KMS-11 (cell line): Measurements from ENCODE around the gene KY.

Source experiments
- H2AFZ ChIP-seq: fragments of 200-600 bp; sonication (generic); 2 replicates; pipeline ENCODE4 v1.6.1; 2016; ENCODE audit warnings: antibody characterized with exemption, mixed run types, low read depth
- H3K27ac ChIP-seq: fragments of 200-600 bp; sonication (generic); 2 replicates; pipeline ENCODE4 v1.6.1; 2016; ENCODE audit warnings: mild to moderate bottlenecking, mixed run types
- H3K27me3 ChIP-seq: fragments of 200-600 bp; sonication (generic); 2 replicates; pipeline ENCODE4 v1.6.1; 2017; ENCODE audit warnings: mild to moderate bottlenecking, low read depth, mixed run types, moderate library complexity; ENCODE audit not compliant: insufficient read depth
- H3K36me3 ChIP-seq: fragments of 200-600 bp; sonication (generic); 2 replicates; pipeline ENCODE4 v1.6.1; 2017; ENCODE audit warnings: mild to moderate bottlenecking, mixed run types; ENCODE audit not compliant: insufficient read depth
- H3K4me1 ChIP-seq: fragments of 200-600 bp; sonication (generic); 2 replicates; pipeline ENCODE4 v1.6.1; 2016; ENCODE audit warnings: mild to moderate bottlenecking, low read depth, mixed run types; ENCODE audit not compliant: poor library complexity, severe bottlenecking
- H3K4me2 ChIP-seq: fragments of 200-600 bp; sonication (generic); 2 replicates; pipeline ENCODE4 v1.7.0; 2016; ENCODE audit warnings: mild to moderate bottlenecking, mixed run types
- H3K4me3 ChIP-seq: fragments of 200-600 bp; sonication (generic); IDR thresholded peaks from 2 replicates; pipeline ENCODE4 v1.6.1; 2017; ENCODE audit warnings: low read depth, low read length, mixed read lengths; ENCODE audit not compliant: insufficient read depth
- H3K79me2 ChIP-seq: fragments of 200-600 bp; sonication (generic); 2 replicates; pipeline ENCODE4 v1.6.1; 2016; ENCODE audit warnings: low read depth, mixed run types; ENCODE audit not compliant: insufficient read depth
- H3K9ac ChIP-seq: fragments of 200-600 bp; sonication (generic); 2 replicates; pipeline ENCODE4 v1.6.1; 2016; ENCODE audit warnings: mild to moderate bottlenecking, mixed run types
- H4K20me1 ChIP-seq: fragments of 200-600 bp; sonication (generic); 2 replicates; pipeline ENCODE4 v1.6.1; 2016; ENCODE audit warnings: mild to moderate bottlenecking, mixed run types; ENCODE audit not compliant: insufficient read depth
- CTCF ChIP-seq: fragments of 200-600 bp; sonication (generic); conservative IDR thresholded peaks from 2 replicates; pipeline ENCODE4 v1.6.1; 2017; ENCODE audit warnings: low read depth, mild to moderate bottlenecking, antibody characterized with exemption, low read length, moderate library complexity, mixed read lengths

Gene KY

GRCh38 chr3:134697830-134698689 lies 47.2 kb upstream of the KY start:
- no peaks in the 10 kb centered on the region for H3K4me1 ChIP-seq
- no peaks in the 10 kb centered on the region for H3K27me3 ChIP-seq
- H3K27ac ChIP-seq = no peak overlapping the region
- TF ChIP-seq CTCF = no peak
- no peak overlapping the region for H2AFZ ChIP-seq
- H4K20me1 ChIP-seq = no peaks in the 10 kb centered on the region
- H3K4me2 ChIP-seq = no peak overlapping the region
- H3K79me2 ChIP-seq = no peaks in the 10 kb centered on the region
- no peaks in the 10 kb centered on the region for H3K36me3 ChIP-seq
- no peak overlapping the region for H3K9ac ChIP-seq
- H3K4me3 ChIP-seq = no peak overlapping the region

GRCh38 chr3:134696155-134696554 lies 45.3 kb upstream of the KY start:
- Histone ChIP-seq H3K27me3 (no peaks in the 10 kb centered on the region), H3K79me2 (no peaks in the 10 kb centered on the region), H3K4me3 (no peak overlapping the region), H3K4me2 (no peak overlapping the region), H2AFZ (no peak overlapping the region), H3K27ac (no peak overlapping the region), H3K36me3 (no peaks in the 10 kb centered on the region), H3K4me1 (no peaks in the 10 kb centered on the region), H4K20me1 (no peaks in the 10 kb centered on the region), H3K9ac (no peak overlapping the region)
- TF ChIP-seq CTCF = no peak

GRCh38 chr3:134694946-134695543 lies 44.2 kb upstream of the KY start:
- H3K27ac ChIP-seq = no peak overlapping the region
- H3K79me2 ChIP-seq = no peaks in the 10 kb centered on the region
- H2AFZ ChIP-seq = no peak overlapping the region
- H3K4me1 ChIP-seq = no peaks in the 10 kb centered on the region
- TF ChIP-seq CTCF = no peak
- H3K36me3 ChIP-seq = no peaks in the 10 kb centered on the region
- H3K27me3 ChIP-seq = no peaks in the 10 kb centered on the region
- no peak overlapping the region for H3K9ac ChIP-seq
- H3K4me2 ChIP-seq = no peak overlapping the region
- H3K4me3 ChIP-seq = no peak overlapping the region
- H4K20me1 ChIP-seq = no peaks in the 10 kb centered on the region

GRCh38 chr3:134694466-134694865 lies 43.6 kb upstream of the KY start:
- no peak overlapping the region for H2AFZ ChIP-seq
- H3K27ac ChIP-seq = no peak overlapping the region
- no peaks in the 10 kb centered on the region for H3K27me3 ChIP-seq

More at GRCh38 chr3:134694466-134694865, 43.6 kb upstream of the KY start:
- Histone ChIP-seq H3K9ac (no peak overlapping the region), H4K20me1 (no peaks in the 10 kb centered on the region), H3K4me1 (no peaks in the 10 kb centered on the region), H3K36me3 (no peaks in the 10 kb centered on the region), H3K4me2 (no peak overlapping the region), H3K4me3 (no peak overlapping the region), H3K79me2 (no peaks in the 10 kb centered on the region)
- no peak for TF ChIP-seq CTCF
